ENCODE results near the gene ATP5PD. TPM values are rescaled to one million over a fixed set of nuclear protein-coding genes. Genes with fewer than 3 reads are reported as not detected.
"Not testable (repeated sequence)": the region's sequence is repeated elsewhere in the genome, so short reads cannot be mapped to it uniquely, and the experiment has no call there.

ATP5PD gene
- total RNA-seq, 1 experiment from 2014 or later = 344 TPM

- Mint-ChIP-seq H3K4me3 (peak overlapping the region; percentile 96 to 98), H3K36me3 (ENCODE audit: insufficient read depth in 1 of 3, low read depth in 3 of 3) (peaks cover 27 to 42% (median 37%) of the 10 kb centered on the region in 3 experiments; a peak in 6 of 7 replicates), H3K4me1 (peaks cover 47 to 54% of the 10 kb centered on the region in 2 experiments), H3K9me3 (peaks cover 0 to 2% of the 10 kb centered on the region in 2 experiments; a peak in 1 of 5 replicates), H3K27ac (peak overlapping the region; percentile 87 to 96 (median 91)), H3K27me3 (ENCODE audit: low read depth) (no peaks in the 10 kb centered on the region)
- H3K27ac ChIP-seq (ENCODE audit: insufficient read length, low read depth, low read length) = peak overlapping the region; percentile 81
- no peaks in the 10 kb centered on the region for H4K20me1 ChIP-seq (ENCODE audit: control insufficient read depth, insufficient read depth, insufficient read length)
- WGBS (ENCODE audit: extremely low coverage, insufficient read length, low lambda C conversion rate) = no CpG with 5 or more reads among the region's 7 CpGs
- peaks cover 6% of the 10 kb centered on the region for H3K23me2 ChIP-seq (ENCODE audit: insufficient read length, low read depth, low read length, poor library complexity, severe bottlenecking)
- no peak overlapping the region for H3K56ac ChIP-seq (ENCODE audit: insufficient read length, low read depth, low read length)
- peaks cover 5% of the 10 kb centered on the region for H3K79me1 ChIP-seq (ENCODE audit: insufficient read depth, low read depth, low read length, poor library complexity, severe bottlenecking)
- no peak overlapping the region for H3K23ac ChIP-seq (ENCODE audit: insufficient read length, low read depth, low read length)
- H3K14ac ChIP-seq (ENCODE audit: insufficient read depth, low read length) = no peak overlapping the region
- H2BK20ac ChIP-seq (ENCODE audit: low read depth, low read length, poor library complexity, severe bottlenecking) = no peak overlapping the region
- peaks cover 7% of the 10 kb centered on the region; the same call in 1 of the 2 replicates for H3K4me1 ChIP-seq (ENCODE audit: insufficient read depth, low read length)
- DNase-seq = no peak
- no peak overlapping the region for H2BK15ac ChIP-seq (ENCODE audit: low read depth, low read length)
- no peak overlapping the region for H4K91ac ChIP-seq (ENCODE audit: insufficient read length, low read depth, low read length)
- H2AFZ ChIP-seq (ENCODE audit: low read length) = no peak overlapping the region
- no peak overlapping the region for H3T11ph ChIP-seq (ENCODE audit: low read length)
- no peak overlapping the region for H4K8ac ChIP-seq (replicated peaks; ENCODE audit: insufficient read length, low read depth, low read length)
- no peak overlapping the region for H3K18ac ChIP-seq (ENCODE audit: insufficient read length, low read depth, low read length)
- no peak overlapping the region for H2AK5ac ChIP-seq (ENCODE audit: insufficient read length, low read length)
- no peaks in the 10 kb centered on the region for H3K9me3 ChIP-seq (ENCODE audit: control insufficient read depth, low read depth, low read length)
- H3K27me3 ChIP-seq (ENCODE audit: insufficient read depth, low read length) = no peaks in the 10 kb centered on the region
- no peak overlapping the region for H3K9ac ChIP-seq (ENCODE audit: extremely low read depth, insufficient read length, low read length)
- H3K4ac ChIP-seq (ENCODE audit: low read depth, low read length) = no peak overlapping the region
- H4K5ac ChIP-seq (ENCODE audit: insufficient read length, low read depth, low read length) = no peak overlapping the region
- H2BK120ac ChIP-seq (ENCODE audit: low read depth, low read length, poor library complexity, severe bottlenecking) = no peak overlapping the region
- H3K79me2 ChIP-seq (ENCODE audit: insufficient read depth, low read length) = peaks cover 13% of the 10 kb centered on the region; the same call in 1 of the 2 replicates
- no peak overlapping the region for H2BK12ac ChIP-seq (ENCODE audit: insufficient read length, low read depth, low read length)
- H3K4me2 ChIP-seq (ENCODE audit: insufficient read depth, insufficient read length, low read length) = peak overlapping the region; percentile 59
- no peak for TF ChIP-seq CTCF (conservative IDR thresholded peaks at IDR 0.05)
- no peak overlapping the region for H2BK5ac ChIP-seq (ENCODE audit: insufficient read length, low read length)
These were observed 2.1 kb downstream of the ATP5PD start for GRCh38 chr17:75044716-75045115.

GRCh38 chr17:75043789-75044188 is 3.0 kb downstream of the ATP5PD start:
- Mint-ChIP-seq H3K27ac (peak overlapping the region in 1 of 3 experiments; percentile 67; a peak in 1 of 7 replicates), H3K4me1 (peaks cover 42 to 51% of the 10 kb centered on the region in 2 experiments), H3K36me3 (ENCODE audit: insufficient read depth in 1 of 3, low read depth in 3 of 3) (peaks cover 27 to 42% (median 36%) of the 10 kb centered on the region in 3 experiments; a peak in 6 of 7 replicates)
- H3K9me3 ChIP-seq (ENCODE audit: control insufficient read depth, low read depth, low read length); H4K91ac ChIP-seq (ENCODE audit: insufficient read length, low read depth, low read length); H3K9ac ChIP-seq (ENCODE audit: extremely low read depth, insufficient read length, low read length); H3K79me1 ChIP-seq (ENCODE audit: insufficient read depth, low read depth, low read length, poor library complexity, severe bottlenecking); H3K18ac ChIP-seq (ENCODE audit: insufficient read length, low read depth, low read length); H2BK15ac ChIP-seq (ENCODE audit: low read depth, low read length); H3K4ac ChIP-seq (ENCODE audit: low read depth, low read length); H3K27me3 ChIP-seq (ENCODE audit: insufficient read depth, low read length); H2BK120ac ChIP-seq (ENCODE audit: low read depth, low read length, poor library complexity, severe bottlenecking); H4K20me1 ChIP-seq (ENCODE audit: control insufficient read depth, insufficient read depth, insufficient read length); H3K9me3 Mint-ChIP-seq; H3K27ac ChIP-seq (ENCODE audit: insufficient read length, low read depth, low read length); H2BK5ac ChIP-seq (ENCODE audit: insufficient read length, low read length); H3K4me1 ChIP-seq (ENCODE audit: insufficient read depth, low read length); H2BK20ac ChIP-seq (ENCODE audit: low read depth, low read length, poor library complexity, severe bottlenecking); H3K56ac ChIP-seq (ENCODE audit: insufficient read length, low read depth, low read length); H3K4me3 Mint-ChIP-seq; H3K23ac ChIP-seq (ENCODE audit: insufficient read length, low read depth, low read length); H3T11ph ChIP-seq (ENCODE audit: low read length); H4K5ac ChIP-seq (ENCODE audit: insufficient read length, low read depth, low read length); H3K23me2 ChIP-seq (ENCODE audit: insufficient read length, low read depth, low read length, poor library complexity, severe bottlenecking); H3K79me2 ChIP-seq (ENCODE audit: insufficient read depth, low read length); H4K8ac ChIP-seq (replicated peaks; ENCODE audit: insufficient read length, low read depth, low read length); H2AFZ ChIP-seq (ENCODE audit: low read length); H3K27me3 Mint-ChIP-seq (ENCODE audit: low read depth); H2BK12ac ChIP-seq (ENCODE audit: insufficient read length, low read depth, low read length); DNase-seq; H3K4me2 ChIP-seq (ENCODE audit: insufficient read depth, insufficient read length, low read length); H3K14ac ChIP-seq (ENCODE audit: insufficient read depth, low read length); H2AK5ac ChIP-seq (ENCODE audit: insufficient read length, low read length): not testable (repeated sequence)
- no CpG with 5 or more reads among the region's 5 CpGs for WGBS (ENCODE audit: extremely low coverage, insufficient read length, low lambda C conversion rate)
